ENCODE results near the gene PLXNB3.

GRCh38 chrX:153722704-153723350, 41.2 kb upstream of the PLXNB3 start:
- TF ChIP-seq CTCF (conservative IDR thresholded peaks at IDR 0.05 in 1 of 2, IDR thresholded peaks at IDR 0.05 in 1 of 2; ENCODE audit: low read depth in 1 of 2, low read length in 2 of 2) (no peak), EZH2 (IDR thresholded peaks at IDR 0.05; ENCODE audit: low read length, missing control alignments) (no peak)

All from fibroblast of lung (primary cell).